B cell (primary cell): ENCODE measurements around the gene NID1. TPM values are rescaled to one million over a fixed set of nuclear protein-coding genes. Genes with fewer than 3 reads are reported as not detected.
"Not testable (repeated sequence)": the region's sequence is repeated elsewhere in the genome, so short reads cannot be mapped to it uniquely, and the experiment has no call there.

Experiments used
- ATAC-seq: fragments of 200-7000 bp; cut with Tn5 transposase; one replicate; pipeline ENCODE4 v1.10.0; 2021; ENCODE audit warnings: low read depth, mild to moderate bottlenecking, moderate number of reproducible peaks, moderate library complexity
- CTCF ChIA-PET: fragments of 350-600 bp; sonication (Branson Sonifier 250); formaldehyde crosslinking; loops from one replicate; lab custom pipeline; 2021; ENCODE audit warnings: antibody characterized with exemption, inconsistent platforms; lab: Charles Lee
- POLR2A ChIA-PET: fragments of 350-600 bp; sonication (Branson Sonifier 250); formaldehyde crosslinking; loops from one replicate; lab custom pipeline; 2021; ENCODE audit warnings: antibody characterized with exemption; lab: Charles Lee
- DNase-seq: peaks from one replicate; pipeline ENCODE4 v3.0.0; 2013
- H2AFZ ChIP-seq: 2 replicates; pipeline ENCODE4 v1.6.1; 2012; ENCODE audit warnings: mild to moderate bottlenecking, low read depth, low read length; ENCODE audit not compliant: insufficient read depth, poor library complexity, severe bottlenecking
- H3K27ac ChIP-seq, 2 donors: 1 replicate in 1 of 2; 2 replicates in 1 of 2; pipeline ENCODE4 v1.5.1; 2012 to 2013; ENCODE audit warnings: low read length in 2 of 2, mild to moderate bottlenecking in 2 of 2, moderate library complexity in 1 of 2
- H3K27me3 ChIP-seq, 4 experiments: fragments of 200-600 bp in 1 of 4; sonication (generic) in 1 of 4; replicated peaks in 1 of 4; 1 replicate in 2 of 4; 2 replicates in 2 of 4; pipeline versions ENCODE4 v1.6.1 to v1.7.0; 2013 to 2016; ENCODE audit warnings: low read length in 3 of 4, mild to moderate bottlenecking in 2 of 4, mixed read lengths in 1 of 4, moderate library complexity in 1 of 4; ENCODE audit not compliant: insufficient read depth in 4 of 4, control insufficient read depth in 3 of 4; ENCODE audit errors: control extremely low read depth in 1 of 4
- H3K36me3 ChIP-seq, 2 experiments: replicated peaks in 1 of 2; 1 replicate in 1 of 2; 2 replicates in 1 of 2; pipeline versions ENCODE4 v1.6.1 to v1.7.1; 2013; ENCODE audit warnings: low read length in 1 of 2; ENCODE audit not compliant: insufficient read depth in 2 of 2, control insufficient read depth in 1 of 2; ENCODE audit errors: control extremely low read depth in 1 of 2, extremely low read depth in 1 of 2
- H3K4me1 ChIP-seq, 2 donors: fragments of 200-600 bp in 1 of 2; sonication (generic) in 1 of 2; 1 replicate in 1 of 2; 2 replicates in 1 of 2; pipeline versions ENCODE4 v1.5.1 to v1.6.1; 2013 to 2017; ENCODE audit warnings: low read length in 2 of 2; ENCODE audit not compliant: control insufficient read depth in 2 of 2, insufficient read depth in 2 of 2
- H3K4me2 ChIP-seq: replicated peaks from 2 replicates; pipeline ENCODE3; 2012; ENCODE audit warnings: mild to moderate bottlenecking, low read depth, low read length; ENCODE audit not compliant: poor library complexity, severe bottlenecking
- H3K4me3 ChIP-seq, 5 experiments: fragments of 200-600 bp in 1 of 5; sonication (generic) in 1 of 5; 1 replicate in 3 of 5; 2 replicates in 2 of 5; pipeline versions ENCODE4 v1.5.1 to v1.7.0; 2011 to 2016; ENCODE audit warnings: low read length in 4 of 5, mild to moderate bottlenecking in 4 of 5, low read depth in 2 of 5, control low read depth in 1 of 5, moderate library complexity in 1 of 5; ENCODE audit not compliant: insufficient read depth in 1 of 5; ENCODE audit errors: control extremely low read depth in 1 of 5, extremely low read depth in 1 of 5
- H3K79me2 ChIP-seq: fragments of 200-600 bp; sonication (generic); one replicate; pipeline ENCODE4 v1.6.0; 2016; ENCODE audit warnings: low read length; ENCODE audit not compliant: control insufficient read depth, insufficient read depth
- H3K9ac ChIP-seq: fragments of 200-600 bp; sonication (generic); 2 replicates; pipeline ENCODE4 v1.6.1; 2017; ENCODE audit warnings: mild to moderate bottlenecking, low read length, moderate library complexity
- H3K9me3 ChIP-seq, 3 donors: one replicate each; pipeline versions ENCODE4 v1.6.1 to v1.7.1; 2013; ENCODE audit warnings: low read length in 2 of 3; ENCODE audit not compliant: control insufficient read depth in 2 of 3, insufficient read depth in 1 of 3; ENCODE audit errors: control extremely low read depth in 1 of 3
- H4K20me1 ChIP-seq: 2 replicates; pipeline ENCODE4 v1.6.0; 2012; ENCODE audit warnings: mild to moderate bottlenecking, low read length; ENCODE audit not compliant: insufficient read depth, control insufficient read depth, poor library complexity, severe bottlenecking
- H3K27ac Mint-ChIP-seq: one replicate; pipeline ENCODE4 v1.8.0; 2021; ENCODE audit warnings: mixed read lengths
- H3K27me3 Mint-ChIP-seq: one replicate; pipeline ENCODE4 v1.8.0; 2021; ENCODE audit warnings: mixed read lengths
- H3K4me1 Mint-ChIP-seq: one replicate; pipeline ENCODE4 v1.8.0; 2021; ENCODE audit warnings: mixed read lengths
- H3K4me3 Mint-ChIP-seq: one replicate; pipeline ENCODE4 v1.8.0; 2021; ENCODE audit warnings: mixed read lengths
- H3K9me3 Mint-ChIP-seq: one replicate; pipeline ENCODE4 v1.8.0; 2022; ENCODE audit warnings: mixed read lengths; ENCODE audit not compliant: insufficient read depth
- CTCF ChIP-seq: fragments of 200-600 bp; IDR thresholded peaks from one replicate; pipeline ENCODE4 v1.8.0; 2022; ENCODE audit warnings: antibody characterized with exemption, mild to moderate bottlenecking
- EZH2 ChIP-seq: IDR thresholded peaks from 2 replicates; pipeline ENCODE4 v1.6.1; 2012; ENCODE audit warnings: borderline replicate concordance, low read depth, mild to moderate bottlenecking, moderate library complexity, low read length; ENCODE audit not compliant: insufficient read depth, poor library complexity, severe bottlenecking
- WGBS: methylation state at CpG from one replicate; pipeline ENCODE4 v1.1.5; 2013; ENCODE audit warnings: missing lambda C conversion rate; ENCODE audit not compliant: insufficient coverage; 5-methylcytosine and 5-hydroxymethylcytosine counted together
- intact Hi-C: fragments of 100-400 bp; cut with micrococcal nuclease; formaldehyde crosslinking; loops from one replicate; pipeline ENCODE4 v1.10.0; 2022
- polyA plus RNA-seq: library from polyadenylated mRNA; depleted of rRNA; stranded (reverse); fragments of >200 nt; gene quantifications from 2 replicates; pipeline ENCODE4 v1.2.3, GENCODE V29; 2012
- total RNA-seq, 2 donors: library from RNA; stranded (reverse); fragments of 120-200 nt in 1 of 2; gene quantifications; 1 replicate in 1 of 2; 2 replicates in 1 of 2; pipeline versions ENCODE4 v1.2.3 to v1.2.4, GENCODE V29; 2013 to 2022

The NID1 gene
- total and polyA plus RNA-seq, 2 donors (not counting 1 experiment from before 2014, with no cell fraction given), result 0.06 TPM; not detected in 1

GRCh38 chr1:236009191-236009590 is 55.7 kb downstream of the NID1 start:
- intact Hi-C loops, result no loop called here
- ChIA-PET CTCF (no interaction called here), POLR2A (no interaction called here)
- H3K27me3 Mint-ChIP-seq, result no peaks in the 10 kb centered on the region
- no peaks in the 10 kb centered on the region for H4K20me1 ChIP-seq
- DNase-seq, result no peak
- no peak overlapping the region for H3K9ac ChIP-seq
- H3K79me2 ChIP-seq, result no peaks in the 10 kb centered on the region
- no peaks in the 10 kb centered on the region for H3K4me1 Mint-ChIP-seq
- no peak overlapping the region for H3K27ac ChIP-seq
- WGBS, result 95% methylated on average over 4 of the region's 5 CpGs
- no peaks in the 10 kb centered on the region for H3K4me1 ChIP-seq
- TF ChIP-seq CTCF (no peak), EZH2 (no peak)
- no peaks in the 10 kb centered on the region for H3K9me3 Mint-ChIP-seq
- H3K27me3 ChIP-seq, result no peaks in the 10 kb centered on the region
- no peak overlapping the region for H3K4me2 ChIP-seq
- no peak overlapping the region for H3K4me3 ChIP-seq
- no peak overlapping the region for H2AFZ ChIP-seq
- no peak overlapping the region for H3K27ac Mint-ChIP-seq
- H3K36me3 ChIP-seq, result no peaks in the 10 kb centered on the region
- H3K4me3 Mint-ChIP-seq, result no peak overlapping the region
- no peak for ATAC-seq
- peaks cover 0 to 3% (median 0%) of the 10 kb centered on the region in 3 donors for H3K9me3 ChIP-seq

- ChIA-PET CTCF (no interaction called here), POLR2A (no interaction called here)
- Histone ChIP-seq H3K9me3 (peaks cover 0 to 3% (median 0%) of the 10 kb centered on the region in 3 donors), H3K4me2 (no peak overlapping the region), H3K27me3 (no peaks in the 10 kb centered on the region), H3K4me1 (no peaks in the 10 kb centered on the region), H3K4me3 (no peak overlapping the region), H3K36me3 (no peaks in the 10 kb centered on the region), H3K27ac (no peak overlapping the region), H3K79me2 (no peaks in the 10 kb centered on the region), H2AFZ (no peak overlapping the region), H3K9ac (no peak overlapping the region), H4K20me1 (no peaks in the 10 kb centered on the region)
- H3K4me3 Mint-ChIP-seq, result no peak overlapping the region
- intact Hi-C loops, result no loop called here
- TF ChIP-seq CTCF (no peak), EZH2 (no peak)
- no peaks in the 10 kb centered on the region for H3K4me1 Mint-ChIP-seq
- no peak for ATAC-seq
- no peak overlapping the region for H3K27ac Mint-ChIP-seq
- no peaks in the 10 kb centered on the region for H3K27me3 Mint-ChIP-seq
- H3K9me3 Mint-ChIP-seq, result no peaks in the 10 kb centered on the region
- WGBS, result 95% methylated on average over 2 of the region's 3 CpGs
- no peak for DNase-seq
Observed at GRCh38 chr1:236007781-236008180, 57.1 kb downstream of the NID1 start.

GRCh38 chr1:236003058-236003457 is 61.8 kb downstream of the NID1 start:
- H3K9ac ChIP-seq, CTCF ChIA-PET, H3K79me2 ChIP-seq, ATAC-seq, H3K27me3 ChIP-seq, H3K4me2 ChIP-seq, H3K27ac ChIP-seq, H3K27ac Mint-ChIP-seq, POLR2A ChIA-PET, H2AFZ ChIP-seq, H3K36me3 ChIP-seq, H3K4me3 Mint-ChIP-seq, H3K9me3 ChIP-seq, H3K4me1 ChIP-seq, intact Hi-C loops, H3K9me3 Mint-ChIP-seq, H4K20me1 ChIP-seq, DNase-seq, H3K4me3 ChIP-seq: not testable (repeated sequence)
- WGBS, result 100% methylated on average over 2 of the region's 9 CpGs
- Mint-ChIP-seq H3K4me1 (peaks cover 15% of the 10 kb centered on the region), H3K27me3 (peaks cover 11% of the 10 kb centered on the region)
